PC-9 (cell line): ENCODE measurements around the gene TMEM63B.

Source experiments
- CTCF ChIP-seq: fragments of 200-600 bp; sonication (generic); conservative IDR thresholded peaks from 2 replicates; pipeline ENCODE4 v1.6.1; 2017; ENCODE audit warnings: mixed run types, antibody characterized with exemption, mild to moderate bottlenecking, moderate library complexity
- EZH2 ChIP-seq: fragments of 200-600 bp; sonication (generic); IDR thresholded peaks from 2 replicates; pipeline ENCODE4 v1.8.0; 2017; ENCODE audit warnings: antibody characterized with exemption, low read depth

GRCh38 chr6:44150317-44150917 is 23.1 kb downstream of the TMEM63B start:
- no peak for TF ChIP-seq CTCF
- TF ChIP-seq EZH2: no peak
